Measurements from ENCODE around the gene CTNNAL1.

- no peak for TF ChIP-seq POLR2A (IDR thresholded peaks at IDR 0.05)
- no peak for TF ChIP-seq EP300 (IDR thresholded peaks at IDR 0.05)
- no peak for TF ChIP-seq CTCF (IDR thresholded peaks at IDR 0.05)
- TF ChIP-seq POLR2AphosphoS5 (IDR thresholded peaks at IDR 0.05): no peak
Measured at GRCh38 chr9:109017061-109017460, 3.8 kb upstream of the CTNNAL1 start.

Measured in stomach (tissue), 4 donors.